Glutamatergic neuron (in vitro differentiated cells): Measurements from ENCODE around the gene PTPRN2. TPM values are rescaled to one million over a fixed set of nuclear protein-coding genes. Genes with fewer than 3 reads are reported as not detected.

Source experiments
- DNase-seq: peaks from one replicate; pipeline ENCODE4 v3.0.0; 2022
- H3K27ac Mint-ChIP-seq: one replicate; pipeline ENCODE4 v1.8.0; 2020; ENCODE audit warnings: mild to moderate bottlenecking, mixed read lengths, inconsistent platforms; ENCODE audit not compliant: unreplicated experiment
- H3K27me3 Mint-ChIP-seq: one replicate; pipeline ENCODE4 v1.8.0; 2020; ENCODE audit warnings: mild to moderate bottlenecking, moderate library complexity, mixed read lengths, inconsistent platforms; ENCODE audit not compliant: unreplicated experiment
- H3K36me3 Mint-ChIP-seq: one replicate; pipeline ENCODE4 v1.8.0; 2020; ENCODE audit warnings: mild to moderate bottlenecking, mixed read lengths, inconsistent platforms; ENCODE audit not compliant: unreplicated experiment
- H3K4me1 Mint-ChIP-seq: one replicate; pipeline ENCODE4 v1.8.0; 2020; ENCODE audit warnings: mild to moderate bottlenecking, low read depth, mixed read lengths, inconsistent platforms; ENCODE audit not compliant: unreplicated experiment
- H3K4me3 Mint-ChIP-seq: one replicate; pipeline ENCODE4 v1.8.0; 2020; ENCODE audit warnings: mild to moderate bottlenecking, mixed read lengths, inconsistent platforms; ENCODE audit not compliant: unreplicated experiment
- H3K9me3 Mint-ChIP-seq: one replicate; pipeline ENCODE4 v1.8.0; 2020; ENCODE audit warnings: mild to moderate bottlenecking, moderate library complexity, mixed read lengths, inconsistent platforms; ENCODE audit not compliant: unreplicated experiment
- total RNA-seq: library from RNA; stranded (reverse); fragmentation: NEBNext Ultra II Directional; extraction: Animal tissue kit (Norgen Biotek cat#: 25700); gene quantifications from one replicate; pipeline ENCODE4 v1.2.1, GENCODE V29; 2021; ENCODE audit not compliant: unreplicated experiment
- TF ChIP-seq, protein P1 (sequence below): fragments of 200-600 bp; sonication (generic); IDR thresholded peaks from one replicate; pipeline ENCODE4 v1.5.0; 2021; ENCODE audit not compliant: partially characterized antibody, unreplicated experiment

PTPRN2 gene
- total RNA-seq, 1 donor from 2014 or later, result 49.0 TPM

DNA sequence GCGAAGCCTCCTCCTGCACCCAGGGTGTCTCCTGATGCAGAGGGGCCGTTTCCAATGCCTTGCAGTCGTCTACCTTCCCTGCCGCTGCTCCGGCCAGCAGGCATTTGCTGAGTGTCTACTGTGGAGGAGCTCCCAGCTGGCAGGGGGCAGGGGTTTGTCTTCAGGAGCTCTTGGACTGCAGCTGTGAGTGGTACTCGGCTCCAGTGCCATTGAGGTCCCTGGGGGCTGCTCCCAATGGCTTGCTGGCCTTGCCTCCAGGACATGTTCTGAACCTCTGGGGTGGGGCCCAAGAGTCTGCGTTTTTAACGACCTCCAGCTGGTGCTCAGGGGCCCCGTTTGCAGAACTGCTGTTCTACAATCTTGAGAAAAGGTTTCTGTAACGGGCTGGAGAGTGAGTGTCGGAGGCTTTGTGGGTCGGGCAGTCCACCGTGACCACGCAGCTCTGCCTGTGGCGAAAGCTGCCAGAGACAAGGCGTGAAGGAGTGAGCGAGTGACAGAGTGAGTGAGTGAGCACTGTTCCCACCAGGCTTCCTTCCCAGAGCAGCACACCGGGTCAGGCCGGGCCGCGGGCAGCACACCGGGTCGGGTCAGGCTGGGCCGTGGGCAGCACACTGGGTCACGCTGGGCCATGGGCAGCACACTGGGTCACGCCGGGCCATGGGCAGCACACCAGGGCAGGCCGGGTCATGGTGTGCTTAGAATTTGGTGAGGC is 520.2 kb downstream of the PTPRN2 start:
- Mint-ChIP-seq H3K4me3 (no peak overlapping the region), H3K9me3 (peaks cover 19% of the 10 kb centered on the region), H3K27ac (no peak overlapping the region), H3K36me3 (peaks cover 17% of the 10 kb centered on the region), H3K4me1 (peaks cover 10% of the 10 kb centered on the region), H3K27me3 (peaks cover 2% of the 10 kb centered on the region)
- TF ChIP-seq, protein P1, sequence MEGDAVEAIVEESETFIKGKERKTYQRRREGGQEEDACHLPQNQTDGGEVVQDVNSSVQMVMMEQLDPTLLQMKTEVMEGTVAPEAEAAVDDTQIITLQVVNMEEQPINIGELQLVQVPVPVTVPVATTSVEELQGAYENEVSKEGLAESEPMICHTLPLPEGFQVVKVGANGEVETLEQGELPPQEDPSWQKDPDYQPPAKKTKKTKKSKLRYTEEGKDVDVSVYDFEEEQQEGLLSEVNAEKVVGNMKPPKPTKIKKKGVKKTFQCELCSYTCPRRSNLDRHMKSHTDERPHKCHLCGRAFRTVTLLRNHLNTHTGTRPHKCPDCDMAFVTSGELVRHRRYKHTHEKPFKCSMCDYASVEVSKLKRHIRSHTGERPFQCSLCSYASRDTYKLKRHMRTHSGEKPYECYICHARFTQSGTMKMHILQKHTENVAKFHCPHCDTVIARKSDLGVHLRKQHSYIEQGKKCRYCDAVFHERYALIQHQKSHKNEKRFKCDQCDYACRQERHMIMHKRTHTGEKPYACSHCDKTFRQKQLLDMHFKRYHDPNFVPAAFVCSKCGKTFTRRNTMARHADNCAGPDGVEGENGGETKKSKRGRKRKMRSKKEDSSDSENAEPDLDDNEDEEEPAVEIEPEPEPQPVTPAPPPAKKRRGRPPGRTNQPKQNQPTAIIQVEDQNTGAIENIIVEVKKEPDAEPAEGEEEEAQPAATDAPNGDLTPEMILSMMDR, result no peak
- DNase-seq, result no peak

DNA sequence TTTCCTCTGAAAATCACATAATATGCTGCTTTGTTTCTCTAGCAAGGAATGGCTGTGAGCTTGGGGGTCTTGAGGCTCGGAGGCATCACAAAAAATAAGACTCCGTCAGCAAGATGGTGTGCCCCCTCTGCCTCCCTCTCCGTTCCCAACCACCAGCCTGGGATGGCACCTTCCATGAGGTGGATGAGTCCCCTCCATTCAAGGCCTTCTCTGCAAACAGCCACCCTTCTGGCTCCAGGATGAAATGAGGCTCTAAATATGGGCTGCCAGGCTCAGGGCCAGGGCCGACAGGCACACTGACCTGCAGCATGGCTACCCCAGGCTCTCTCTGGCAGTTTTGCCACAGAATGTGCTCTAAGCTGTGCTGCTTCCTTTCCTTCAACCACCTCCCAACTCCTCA is 521.5 kb downstream of the PTPRN2 start:
- H3K9me3 Mint-ChIP-seq, result peaks cover 13% of the 10 kb centered on the region
- TF ChIP-seq, protein P1, result no peak
- no peak overlapping the region for H3K27ac Mint-ChIP-seq
- no peak overlapping the region for H3K4me3 Mint-ChIP-seq
- no peak for DNase-seq
- peaks cover 11% of the 10 kb centered on the region for H3K36me3 Mint-ChIP-seq
- H3K27me3 Mint-ChIP-seq, result peaks cover 2% of the 10 kb centered on the region
- H3K4me1 Mint-ChIP-seq, result peaks cover 10% of the 10 kb centered on the region

DNA sequence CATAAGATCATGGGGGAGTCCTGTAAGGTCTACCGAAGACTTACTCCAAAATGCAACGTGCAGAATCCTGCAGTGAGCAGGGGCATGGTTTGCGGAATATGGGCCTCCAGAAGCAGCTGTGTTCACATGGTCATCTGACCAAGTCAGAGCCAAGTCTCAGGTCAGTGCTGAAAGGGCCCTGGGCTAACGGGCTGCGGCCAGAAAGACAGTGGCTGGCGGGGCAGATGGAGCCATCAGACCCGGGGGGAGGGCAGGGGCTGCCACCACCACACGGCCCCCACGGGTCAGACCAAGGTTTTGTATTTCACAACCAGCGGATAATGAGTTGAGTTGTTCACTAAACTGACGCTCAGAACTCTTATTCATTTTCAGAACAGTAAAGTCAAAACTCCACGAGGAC is 522.3 kb downstream of the PTPRN2 start:
- no peak for DNase-seq
- Mint-ChIP-seq H3K27me3 (peaks cover 2% of the 10 kb centered on the region), H3K9me3 (peaks cover 13% of the 10 kb centered on the region), H3K4me1 (peaks cover 10% of the 10 kb centered on the region), H3K27ac (no peak overlapping the region), H3K36me3 (peaks cover 11% of the 10 kb centered on the region), H3K4me3 (no peak overlapping the region)
- TF ChIP-seq, protein P1, result no peak

DNA sequence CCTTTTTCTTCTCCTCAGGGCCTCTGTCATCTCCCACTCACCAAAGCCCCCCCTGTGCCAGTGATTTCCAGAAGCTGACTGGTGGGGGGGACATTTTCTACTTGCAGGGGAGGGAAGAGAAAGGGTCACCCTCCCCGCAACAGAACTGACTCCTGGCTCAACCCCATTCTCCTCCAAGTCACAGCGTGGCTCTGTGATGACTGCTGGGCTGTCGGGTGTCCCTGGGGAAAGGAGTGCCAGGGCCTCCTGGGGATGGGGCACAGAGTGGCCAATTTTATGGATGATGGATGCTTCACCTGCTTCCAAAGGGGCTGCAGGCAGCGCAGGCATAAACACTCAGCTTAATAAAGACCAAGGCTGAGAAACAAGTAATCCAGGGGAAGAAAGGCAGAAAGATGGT is 523.0 kb downstream of the PTPRN2 start:
- Mint-ChIP-seq H3K36me3 (peaks cover 4% of the 10 kb centered on the region), H3K27ac (no peak overlapping the region), H3K4me1 (peaks cover 10% of the 10 kb centered on the region), H3K27me3 (peaks cover 2% of the 10 kb centered on the region), H3K9me3 (peaks cover 13% of the 10 kb centered on the region), H3K4me3 (no peak overlapping the region)
- no peak for DNase-seq
- TF ChIP-seq, protein P1, result no peak

DNA sequence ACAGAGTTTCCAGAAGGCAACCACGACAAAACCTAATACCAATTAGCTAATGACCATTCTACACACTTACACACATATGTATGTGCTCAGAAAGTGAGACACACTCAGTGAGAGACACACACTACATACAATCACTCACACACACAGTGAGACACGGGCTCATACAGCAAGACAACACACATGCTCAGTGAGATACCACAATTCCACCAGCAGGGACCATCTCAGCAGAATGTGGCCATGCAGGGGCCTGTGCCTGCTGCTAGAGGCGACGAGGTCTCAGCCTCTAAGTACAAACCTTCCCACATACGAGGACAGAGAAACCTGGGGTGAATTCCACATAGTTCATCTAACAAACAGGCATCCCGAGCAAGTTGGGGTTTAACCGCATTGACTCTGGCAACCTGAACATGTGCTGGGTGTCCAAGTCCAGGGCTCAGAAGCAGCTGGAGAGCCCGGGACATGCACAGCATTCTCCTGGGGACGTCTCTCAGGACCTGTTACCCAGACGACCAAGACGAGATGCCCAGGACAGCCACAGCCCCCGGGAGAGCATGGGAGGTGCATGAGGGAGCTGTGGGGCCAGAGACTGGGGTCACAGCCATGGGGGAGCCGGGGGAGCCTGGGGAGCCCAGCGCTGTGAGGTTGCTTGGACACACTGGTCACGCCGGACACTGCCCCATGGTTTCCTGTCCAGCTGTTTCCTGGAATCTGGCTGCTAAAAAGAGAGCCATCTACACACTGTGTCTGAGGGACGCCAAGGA is 523.6 kb downstream of the PTPRN2 start:
- Mint-ChIP-seq H3K4me1 (peaks cover 10% of the 10 kb centered on the region), H3K27ac (no peak overlapping the region), H3K4me3 (no peak overlapping the region), H3K27me3 (peaks cover 2% of the 10 kb centered on the region), H3K36me3 (no peaks in the 10 kb centered on the region), H3K9me3 (peaks cover 13% of the 10 kb centered on the region)
- TF ChIP-seq, protein P1, result no peak
- DNase-seq, result no peak
